Lung microvascular endothelial cell (primary cell): ENCODE measurements around the gene TTC32. TPM values are rescaled to one million over a fixed set of nuclear protein-coding genes. Genes with fewer than 3 reads are reported as not detected.
A peak's percentile ranks its signal among the peaks of the same experiment; 100 is the strongest.
"Not testable (repeated sequence)": the region's sequence is repeated elsewhere in the genome, so short reads cannot be mapped to it uniquely, and the experiment has no call there.

Source experiments
- DNase-seq, 2 donors: peaks; one replicate each; pipeline versions ENCODE4 v3.0.0 to v3.0.0-alpha.2; 2010; ENCODE audit warnings: low read depth in 2 of 2
- total RNA-seq: library from RNA; depleted of rRNA; stranded (reverse); fragments of >200 nt; gene quantifications from 2 replicates; pipeline ENCODE4 v1.2.1, GENCODE V29; 2014

TTC32 gene
- 3.9 and 8.3 TPM in 2 replicates for total RNA-seq

DNA sequence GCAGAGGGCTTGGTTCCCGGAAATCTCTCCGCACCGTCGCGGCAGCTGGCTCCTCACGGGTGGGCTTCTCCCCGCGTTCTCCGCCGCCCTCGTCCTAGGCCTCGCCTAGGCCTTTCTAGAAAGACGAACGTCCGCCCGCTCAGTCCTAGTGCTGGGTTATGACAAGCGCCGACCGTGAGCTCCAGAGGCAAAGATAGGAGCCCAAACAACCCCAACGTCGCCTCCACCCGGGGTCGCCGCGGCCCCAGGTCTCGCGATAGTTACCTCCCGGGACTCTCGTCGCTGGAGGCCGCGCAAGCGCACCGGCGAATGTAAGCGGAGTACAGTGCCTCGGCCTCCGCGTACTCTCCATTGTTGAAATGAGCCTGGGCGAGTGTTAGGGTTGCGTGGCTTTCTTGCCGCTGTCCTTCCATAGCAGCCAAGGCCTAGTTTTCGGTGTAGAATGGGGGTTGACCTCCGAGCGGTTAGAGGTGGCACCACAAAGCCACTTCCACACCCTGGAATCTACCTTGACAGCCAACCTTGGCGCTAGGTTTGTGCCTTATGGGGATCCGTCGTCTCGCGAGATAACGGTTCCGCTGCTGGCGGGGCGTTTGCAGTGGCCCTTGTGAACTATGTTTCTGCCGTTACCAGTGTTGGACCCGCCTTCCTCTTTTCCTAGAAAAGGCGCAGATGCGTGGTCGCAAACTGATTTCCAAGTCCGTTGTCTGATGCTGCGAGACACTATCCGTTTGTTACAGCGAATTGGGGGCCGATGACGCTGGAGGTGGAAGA, at the start of gene TTC32:
TSS of gene TTC32 (minus strand) at position 542 of the 774 bp plus-strand sequence. CDS start at position 413, 129 bp downstream.
- peak; percentile 96 to 97 for DNase-seq

DNA sequence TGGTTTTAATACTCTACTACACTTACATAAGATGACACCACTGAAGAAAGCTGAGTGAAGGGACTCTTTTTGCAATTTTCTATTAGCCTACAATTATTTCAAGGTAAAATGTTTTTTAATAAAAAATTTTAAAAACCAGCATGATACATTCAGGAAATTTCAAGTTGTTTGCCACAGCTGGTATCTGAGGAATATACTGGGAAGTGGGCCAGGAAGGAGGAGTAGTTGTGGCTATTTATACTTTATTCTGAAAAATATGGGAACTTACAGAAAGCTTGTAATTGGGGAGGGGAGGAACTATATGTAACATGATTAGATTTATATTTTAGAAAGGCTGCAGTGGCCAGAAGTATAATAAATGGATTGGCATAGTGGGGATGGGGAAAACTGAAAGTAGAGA, 47.3 kb upstream of the TTC32 start:
- peak in 1 of 2 donors; percentile 59 for DNase-seq

DNA sequence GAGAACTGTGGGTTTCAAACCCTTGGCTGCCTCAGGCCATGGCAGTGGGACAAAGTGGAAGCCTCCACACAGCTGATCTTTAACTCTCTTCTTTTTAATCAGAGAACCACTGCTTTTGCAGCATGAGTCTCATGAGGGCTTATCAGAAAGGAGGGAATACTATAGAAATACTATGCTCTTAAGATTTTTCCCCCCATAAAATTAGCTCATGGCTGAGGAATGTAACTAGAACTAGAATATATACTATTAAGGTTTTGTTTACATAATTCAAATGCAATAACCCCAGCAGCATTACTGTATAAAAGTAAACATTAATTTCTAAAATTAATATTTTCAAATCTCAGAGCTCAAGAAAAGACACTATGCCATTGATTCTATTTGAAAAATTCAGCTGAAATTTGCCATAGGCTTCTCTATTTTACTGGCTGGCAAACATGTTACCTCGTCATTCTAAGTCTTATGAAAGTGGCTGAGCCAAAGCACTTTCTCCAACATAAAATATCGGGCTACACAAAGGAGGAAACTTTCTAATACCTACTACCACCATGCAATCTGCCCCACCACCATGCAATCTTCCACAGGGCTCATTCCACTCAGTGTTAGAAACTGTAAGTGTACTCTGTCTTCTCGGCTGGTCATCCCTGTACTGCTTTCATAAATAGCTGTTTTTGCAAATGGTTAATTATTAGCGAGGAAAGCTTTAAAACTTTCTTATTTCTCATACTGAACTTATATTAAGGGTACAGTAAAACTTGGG, 45.6 kb upstream of the TTC32 start:
- DNase-seq: no peak

DNA sequence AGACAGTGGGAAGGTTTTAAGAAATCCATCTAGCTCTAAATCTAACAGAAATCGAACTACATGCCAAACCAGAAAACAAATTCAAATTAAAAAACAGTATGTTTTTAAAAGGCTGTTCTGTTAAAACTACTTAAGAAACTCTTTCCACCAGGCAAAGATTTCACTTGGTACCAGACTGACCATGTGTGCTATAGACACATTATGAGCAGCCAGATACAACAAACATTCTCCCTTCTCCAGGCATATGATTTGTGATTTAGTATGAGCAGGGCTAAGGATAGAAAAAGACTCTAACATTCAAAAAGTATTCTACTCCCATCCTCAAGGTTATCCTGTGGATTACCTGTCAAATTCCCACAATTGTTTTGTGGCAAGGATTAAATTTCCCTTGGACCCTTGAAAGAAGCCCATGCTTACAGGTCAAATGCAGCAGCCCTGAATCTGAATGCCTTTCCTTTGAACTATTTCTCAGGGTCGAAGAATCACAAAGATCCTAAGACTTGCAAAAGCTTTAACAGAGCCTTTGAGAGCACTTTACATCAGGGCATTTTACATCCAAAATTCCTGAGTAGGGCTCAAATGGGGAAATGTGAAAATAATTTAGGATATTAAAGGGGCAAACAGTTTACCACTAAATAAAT, 42.5 kb upstream of the TTC32 start:
- no peak for DNase-seq

DNA sequence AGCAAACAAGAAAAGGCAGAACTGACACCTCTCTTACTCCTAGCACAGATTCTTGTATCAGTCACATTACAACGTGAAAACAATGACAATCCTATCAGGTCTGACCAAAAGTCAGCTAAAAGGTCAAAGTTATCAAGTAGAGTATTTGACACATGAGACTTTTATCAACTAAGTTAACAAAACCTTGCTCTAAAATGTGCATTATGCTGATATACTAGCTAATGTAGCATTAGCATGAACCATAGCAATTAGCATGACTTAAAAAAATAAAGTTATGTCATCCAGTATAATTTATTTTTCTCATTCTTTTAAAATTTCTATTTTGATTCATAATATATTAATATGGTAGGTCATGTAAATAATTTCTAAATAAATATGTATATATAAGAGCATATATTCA, 41.4 kb upstream of the TTC32 start:
- DNase-seq: no peak

DNA sequence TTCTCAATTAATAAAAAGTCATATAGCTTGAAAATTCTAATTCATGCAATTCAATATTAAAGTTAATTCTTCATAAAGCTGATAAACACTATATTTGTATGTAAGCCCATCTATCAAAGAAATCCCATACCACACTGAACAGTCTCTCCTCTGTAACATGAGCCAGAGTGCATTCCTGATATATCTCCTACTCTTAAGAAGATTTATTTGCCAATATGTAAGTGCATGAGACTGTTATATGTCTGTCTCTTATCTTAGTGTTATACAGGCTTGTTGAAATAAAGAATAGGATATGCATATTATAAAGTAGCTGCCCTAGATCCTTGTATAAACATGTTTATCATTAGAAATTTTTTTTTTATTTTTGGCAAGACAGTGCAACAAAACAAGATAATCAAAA, 40.4 kb upstream of the TTC32 start:
- DNase-seq: no peak

DNA sequence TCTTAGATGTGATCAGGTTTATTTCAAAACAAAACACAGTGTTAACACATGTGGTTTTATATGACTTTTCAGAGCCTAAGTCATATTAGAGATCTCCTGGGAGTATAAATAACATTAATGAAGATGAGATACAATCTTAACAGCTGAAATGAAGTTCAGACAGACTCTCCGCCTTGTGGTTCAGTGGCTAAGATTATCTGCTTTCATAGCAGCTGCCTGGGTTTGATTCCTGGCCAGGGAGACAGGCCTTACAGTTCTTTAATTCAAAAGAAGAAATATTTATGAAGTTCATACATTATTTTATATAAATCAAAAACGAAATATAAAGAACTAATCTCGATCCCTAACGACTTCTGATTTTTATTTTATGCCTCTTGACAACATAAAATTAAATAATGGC, 35.2 kb upstream of the TTC32 start:
- DNase-seq: no peak

DNA sequence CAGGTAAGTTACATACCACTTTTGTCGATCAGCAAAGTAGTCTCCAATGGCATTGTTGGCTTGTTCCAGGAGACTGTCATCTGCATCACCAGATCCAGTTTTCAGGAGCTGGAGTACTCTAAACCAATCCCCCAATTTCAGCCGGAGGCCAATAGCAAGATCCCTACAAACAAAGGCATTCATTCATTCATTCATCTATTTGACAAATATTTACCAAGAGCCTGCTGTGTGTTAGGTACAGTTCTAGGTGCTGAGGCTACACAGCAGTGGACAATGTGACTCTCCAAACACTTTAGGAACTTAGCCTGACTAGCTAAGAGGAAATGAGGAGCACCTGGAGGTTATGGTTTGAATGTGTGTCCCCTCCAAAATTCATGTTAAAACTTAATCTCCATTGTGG, 34.4 kb upstream of the TTC32 start:
- DNase-seq: no peak

DNA sequence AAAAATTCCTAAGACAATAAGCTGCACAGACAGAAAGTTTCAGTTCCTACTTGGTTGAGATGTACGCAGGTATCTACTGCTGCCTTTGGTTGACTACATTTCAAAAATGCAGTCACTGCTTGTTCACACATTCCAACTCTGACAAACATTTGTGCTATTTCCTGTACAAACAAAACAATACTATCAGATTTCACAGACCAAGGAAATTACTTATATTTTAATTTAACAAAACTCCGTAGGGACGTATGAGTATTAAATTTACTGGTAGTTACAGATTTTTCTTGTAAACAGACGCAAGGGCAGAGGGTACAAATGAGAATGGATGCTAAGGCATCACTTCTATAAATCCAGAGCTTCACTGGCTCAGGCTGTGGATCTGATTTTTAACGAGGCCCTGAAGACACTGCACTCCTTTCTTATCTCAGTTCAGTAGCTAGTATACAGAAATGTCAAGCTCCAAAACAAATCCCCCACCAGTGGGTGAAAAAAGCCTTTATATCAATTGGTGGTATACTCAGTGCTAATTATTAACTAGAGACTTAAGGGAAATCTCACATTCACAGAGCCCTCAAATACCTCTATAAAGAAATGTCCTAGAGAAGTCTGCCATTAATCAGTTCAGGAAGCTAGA, 31.7 kb upstream of the TTC32 start:
- DNase-seq: peak; percentile 88 to 89

DNA sequence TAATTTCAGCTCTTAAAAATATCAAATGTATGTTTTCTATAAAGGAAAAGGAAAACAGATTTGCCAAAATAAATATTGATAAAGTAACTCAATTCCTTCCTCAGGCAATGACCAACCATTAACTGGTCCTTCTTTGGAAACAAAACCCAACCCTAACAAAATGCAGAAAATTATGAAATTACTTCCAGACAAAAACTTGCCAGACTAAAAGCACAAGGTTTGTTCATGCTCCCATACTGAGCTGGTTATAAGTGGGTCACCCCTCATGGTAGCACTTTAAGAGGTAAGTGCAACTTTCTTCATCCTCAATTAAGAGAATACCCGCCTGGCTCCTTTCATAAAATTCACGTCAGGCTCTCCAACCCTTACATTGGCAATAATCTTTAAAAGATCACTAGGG, 31.1 kb upstream of the TTC32 start:
- DNase-seq: peak in 1 of 2 donors; percentile 65

DNA sequence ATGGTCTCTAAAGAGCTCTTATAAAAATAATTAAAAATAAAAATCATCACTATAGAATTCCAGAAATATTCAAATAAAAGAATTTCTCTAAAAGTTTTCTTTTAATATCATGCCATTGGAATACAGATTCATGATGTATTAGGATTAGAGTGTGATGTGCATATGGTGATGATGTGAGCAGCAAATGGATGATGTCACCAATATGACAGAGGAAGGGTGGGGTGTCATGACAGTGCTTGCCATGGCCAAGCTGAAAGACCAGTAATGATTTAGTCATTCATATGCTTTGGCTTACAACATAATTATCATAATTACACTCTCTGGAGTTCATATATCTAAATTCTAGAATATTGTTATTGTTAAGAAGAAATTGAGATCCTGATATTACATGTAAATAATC, 27.4 kb upstream of the TTC32 start:
- no peak for DNase-seq

DNA sequence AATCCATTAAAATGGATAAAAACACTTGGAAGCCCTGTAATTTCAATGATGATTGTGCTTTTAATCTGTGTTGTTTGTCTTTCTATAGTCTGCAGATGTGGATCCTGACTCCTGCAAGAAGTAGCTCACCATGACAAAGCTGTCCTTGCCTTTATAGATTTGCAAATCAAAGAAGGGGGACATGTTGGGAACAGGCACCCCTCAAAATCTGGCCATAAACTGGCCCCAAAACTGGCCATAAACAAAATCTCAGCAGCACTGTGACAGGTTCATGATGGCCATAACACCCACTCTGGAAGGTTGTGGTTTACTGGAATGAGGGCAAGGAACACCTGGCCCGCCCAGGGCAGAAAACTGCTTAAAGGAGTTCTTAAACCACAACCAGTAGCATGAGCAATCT, 26.0 kb upstream of the TTC32 start:
- DNase-seq: not testable (repeated sequence)

DNA sequence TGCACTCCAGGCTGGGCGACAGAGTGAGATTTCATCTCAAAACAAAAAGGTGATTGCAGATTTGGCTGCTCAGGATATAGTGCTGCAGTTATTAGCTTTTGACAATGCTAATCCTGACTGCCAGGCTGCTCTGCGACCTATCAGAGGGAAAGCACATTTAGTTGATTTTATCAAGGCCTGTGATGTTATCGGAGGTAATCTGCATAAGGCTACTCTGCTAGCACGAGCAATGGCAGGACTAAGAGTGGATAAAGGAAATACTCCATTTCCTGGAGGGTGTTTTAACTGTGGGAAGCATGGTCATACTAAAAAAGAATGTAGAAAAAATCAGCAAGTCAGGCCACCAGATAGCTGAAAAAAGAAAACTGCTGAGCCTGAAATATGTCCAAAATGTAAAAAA, 22.7 kb upstream of the TTC32 start:
- peak; percentile 72 to 73 for DNase-seq

DNA sequence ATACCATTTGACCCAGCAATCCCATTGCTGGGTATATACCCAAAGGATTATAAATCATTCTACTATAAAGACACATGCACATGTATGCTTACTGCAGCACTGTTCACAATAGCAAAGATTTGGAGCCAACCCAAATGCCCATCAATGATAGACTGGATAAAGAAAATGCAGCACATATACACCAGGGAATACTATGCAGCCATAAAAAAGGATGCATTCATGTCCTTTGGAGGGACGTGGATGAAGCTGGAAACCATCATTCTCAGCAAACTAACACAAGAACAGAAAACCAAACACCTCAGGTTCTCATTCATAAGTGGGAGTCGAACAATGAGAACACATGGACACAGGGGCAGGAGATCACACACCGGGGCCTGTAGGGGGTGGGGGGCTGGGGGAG, 20.4 kb upstream of the TTC32 start:
- not testable (repeated sequence) for DNase-seq

DNA sequence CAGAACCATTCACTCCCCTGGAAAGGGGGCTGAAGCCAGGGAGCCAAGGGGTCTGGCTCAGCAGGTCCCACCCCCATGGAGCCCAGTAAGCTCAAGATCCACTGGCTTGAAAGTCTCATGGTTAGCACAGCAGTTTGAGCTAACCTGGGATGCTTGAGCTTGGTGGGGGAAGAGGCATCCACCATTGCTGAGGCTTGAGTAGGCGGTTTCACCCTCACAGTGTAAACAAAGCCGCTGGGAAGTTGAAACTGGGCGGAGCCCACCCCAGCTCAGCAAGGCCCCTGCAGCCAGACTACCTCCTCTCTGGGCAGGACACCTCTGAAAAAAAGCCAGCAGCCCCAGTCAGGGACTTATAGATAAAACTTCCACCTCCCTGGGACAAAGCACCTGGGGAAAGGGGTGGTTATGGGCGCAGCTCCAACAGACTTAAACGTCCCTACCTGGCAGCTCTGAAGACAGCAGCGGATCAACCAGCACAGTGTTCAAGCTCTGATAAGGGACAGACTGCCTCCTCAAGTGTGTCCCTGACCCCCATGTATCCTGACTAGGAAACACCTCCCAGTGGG, 14.7 kb upstream of the TTC32 start:
- DNase-seq: no peak

DNA sequence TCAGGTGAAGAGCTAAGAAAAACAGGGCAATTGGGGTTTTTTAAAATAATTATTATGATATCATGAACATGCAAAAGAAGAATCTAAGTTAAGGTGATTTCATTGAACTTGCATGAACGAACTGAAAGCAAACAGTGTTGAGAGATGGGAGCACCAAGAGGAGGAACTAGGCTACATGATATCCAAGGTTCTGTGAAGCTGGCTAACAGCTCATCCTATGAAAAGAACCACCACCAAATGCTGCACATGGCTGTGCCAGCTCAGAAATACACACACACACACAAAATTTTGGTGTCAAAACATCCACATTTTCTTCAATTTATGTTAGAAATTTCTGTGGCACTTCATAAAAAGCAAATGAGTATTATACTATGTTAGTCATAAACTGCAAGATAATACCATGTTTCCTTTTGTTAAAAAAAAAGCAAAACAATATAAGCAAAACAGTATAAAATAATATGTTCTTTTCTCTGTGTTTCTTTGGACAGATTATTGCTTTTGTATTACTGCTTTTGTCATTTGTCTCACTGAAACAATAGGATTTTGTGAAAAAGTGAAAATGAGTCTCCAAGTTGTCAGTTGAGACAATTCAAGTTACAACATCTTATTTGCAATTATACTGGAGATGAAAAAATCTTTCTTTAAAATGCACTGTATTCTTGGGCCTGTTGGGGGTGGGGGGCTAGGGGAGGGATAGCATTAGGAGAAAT, 12.6 kb upstream of the TTC32 start:
- DNase-seq: no peak

DNA sequence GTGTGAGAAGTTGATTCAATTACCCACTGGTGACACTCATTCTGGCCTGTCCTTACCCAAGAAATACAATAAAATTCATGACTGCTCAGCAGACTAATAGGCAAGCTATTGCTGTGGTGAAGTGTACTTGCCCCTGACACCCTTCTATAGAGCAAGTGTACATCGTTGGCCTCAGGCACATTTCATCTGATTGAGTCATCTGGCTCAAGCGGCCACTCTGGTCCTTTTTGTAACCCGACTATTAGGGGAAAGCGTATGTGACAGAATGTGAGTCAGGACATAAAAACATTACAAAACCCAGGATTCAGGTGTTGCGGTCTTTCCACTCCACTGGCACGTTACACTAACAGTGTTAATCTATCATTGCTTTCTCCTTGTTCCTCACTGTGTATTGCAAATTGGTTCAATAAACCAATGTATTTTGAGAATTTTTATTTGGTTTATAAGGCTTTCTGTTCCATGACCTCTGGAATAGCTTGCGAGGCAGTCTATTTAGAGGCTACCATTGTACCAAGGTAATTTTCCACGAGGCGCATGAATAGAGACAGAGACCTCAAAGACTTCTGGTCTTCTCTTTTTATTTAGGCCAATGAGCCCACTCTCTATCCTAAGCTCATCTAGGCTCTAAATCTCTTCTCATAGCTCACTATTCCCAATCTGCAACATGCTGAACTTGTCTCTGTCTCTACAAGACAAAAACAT, 10.2 kb upstream of the TTC32 start:
- DNase-seq: peak in 1 of 2 donors; percentile 20

DNA sequence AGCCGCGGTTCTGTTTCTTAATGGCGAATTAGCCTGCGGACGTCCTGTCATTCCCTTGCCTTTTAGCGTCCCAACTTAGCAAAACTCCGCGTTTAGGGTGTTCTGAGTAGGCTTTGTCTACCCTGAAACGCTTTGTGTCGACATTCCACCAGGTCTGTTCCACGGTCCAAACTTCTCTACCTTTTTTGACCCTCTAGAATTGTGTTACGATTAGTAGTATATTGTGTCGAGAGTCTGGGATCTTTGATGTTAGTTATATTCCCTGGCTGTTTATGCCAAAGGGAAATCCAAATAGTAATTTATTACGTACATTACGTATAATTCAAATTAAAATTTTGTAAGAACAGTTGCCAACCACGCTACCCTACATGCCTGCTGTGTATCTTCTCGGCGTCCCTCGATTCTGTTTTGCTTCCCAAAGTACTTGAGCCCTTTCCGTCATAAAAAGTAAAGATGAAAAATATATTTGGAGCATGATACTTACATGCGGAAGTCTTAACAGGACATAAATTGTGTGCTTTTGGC, 495 bp upstream of the TTC32 start:
- peak; percentile 31 to 51 for DNase-seq

DNA sequence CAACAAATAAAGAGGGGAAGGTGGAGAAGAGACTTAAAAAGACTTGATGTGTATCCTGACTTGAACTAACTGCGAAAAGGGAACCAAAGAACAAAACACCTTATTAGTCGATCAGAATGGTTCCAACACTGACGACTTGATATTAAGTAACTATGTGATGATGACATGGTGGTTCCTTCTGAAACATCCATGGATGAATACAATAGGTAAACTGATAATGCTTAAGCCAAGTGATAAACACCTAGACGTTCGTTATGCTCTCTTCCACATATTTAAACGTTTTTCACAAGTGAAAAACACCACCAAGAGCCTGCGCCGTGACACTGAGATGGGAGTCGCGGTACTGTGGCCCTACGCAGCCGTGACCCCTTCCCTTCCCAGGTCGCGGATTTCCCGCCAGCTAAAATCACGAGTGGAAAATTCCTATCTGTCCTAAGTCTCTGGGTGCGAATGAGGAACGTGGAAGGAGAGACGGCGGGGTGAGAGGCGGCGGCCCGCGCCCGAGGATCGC, 797 bp downstream of the TTC32 start:
- DNase-seq: peak in 1 of 2 donors; percentile 64
